NCI-H446 treated with DMSO at 0.1 percent for 48 hours (cell line): ENCODE results near the gene CASK.

Source experiments
- DNase-seq: peaks from one replicate; lab custom pipeline; 2025; lab: John Stamatoyannopoulos, UW

Gene CASK

DNA sequence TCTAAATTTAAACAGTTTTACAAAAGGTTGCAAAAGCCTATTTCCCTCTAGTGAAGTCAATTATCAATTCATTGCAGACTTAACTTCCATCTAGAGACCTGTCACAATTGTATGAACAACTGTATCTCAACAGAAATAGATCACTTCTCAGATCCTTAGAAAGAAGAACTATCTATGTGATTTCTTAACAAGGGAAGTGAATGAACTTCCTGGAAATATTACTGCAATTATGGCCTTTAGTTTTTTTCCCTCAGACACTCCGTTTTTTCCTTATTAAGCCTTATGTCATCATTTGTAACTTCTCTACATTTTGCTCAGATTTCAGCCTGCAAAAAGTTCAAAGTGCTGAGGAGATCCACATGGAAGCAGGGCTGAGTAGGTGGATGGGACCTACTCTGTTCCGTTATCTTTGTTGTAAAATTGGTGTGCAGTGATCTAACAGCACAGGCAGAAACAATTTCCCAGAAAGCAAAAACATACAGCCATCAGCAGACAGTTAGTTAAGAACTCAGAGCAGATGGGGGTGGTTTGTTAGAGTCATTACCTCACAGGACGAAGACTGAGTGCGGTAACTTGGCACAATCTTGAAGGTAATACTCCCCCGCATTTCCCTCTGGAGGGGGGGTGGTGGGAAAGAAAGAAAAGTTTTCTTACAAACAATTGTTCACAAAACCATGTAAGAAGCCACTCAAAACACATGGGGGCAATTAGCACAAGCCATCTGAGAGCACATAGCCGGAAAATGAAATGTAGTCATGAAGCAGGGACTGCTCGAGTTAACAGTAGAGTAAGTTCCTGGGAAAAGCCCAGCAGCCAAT, 363.9 kb downstream of the CASK start:
- no peak for DNase-seq

DNA sequence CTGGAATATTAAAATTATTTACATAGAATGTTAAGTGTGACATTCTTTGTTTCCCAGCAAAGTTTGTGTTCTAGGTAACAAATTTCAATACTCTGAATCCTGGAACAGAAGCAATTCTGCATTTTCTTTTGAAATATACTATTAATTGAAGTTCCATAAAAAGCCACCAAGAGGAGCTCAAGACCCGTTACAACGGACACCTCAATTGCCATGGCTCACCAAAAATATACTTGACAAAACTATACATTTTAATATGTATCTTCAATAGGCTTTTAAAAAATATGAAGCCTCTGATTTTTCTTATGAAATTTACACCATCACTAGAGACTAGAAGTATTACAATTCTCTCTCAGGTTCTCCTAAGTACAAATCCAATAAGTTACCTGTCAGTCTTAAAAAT, 364.8 kb downstream of the CASK start:
- peak; percentile 0 for DNase-seq

DNA sequence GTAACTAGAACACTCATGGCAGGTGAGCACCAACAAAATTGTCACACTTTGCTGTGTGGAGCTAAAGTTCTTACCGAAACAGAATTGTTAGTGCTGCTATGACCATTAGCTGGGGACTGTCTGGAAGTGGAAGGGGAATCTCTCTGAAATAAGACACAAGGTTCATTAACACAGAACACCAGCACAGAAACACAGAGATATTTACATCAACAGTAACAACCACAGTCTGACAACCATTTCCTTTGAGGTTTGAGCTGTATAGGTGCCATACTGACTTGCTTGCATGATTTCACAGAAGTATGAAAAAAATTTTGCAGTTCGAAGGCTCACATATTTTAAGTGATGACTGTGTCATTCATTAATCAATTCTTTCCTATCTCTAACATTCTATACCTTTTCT, 366.4 kb downstream of the CASK start:
- DNase-seq: no peak

DNA sequence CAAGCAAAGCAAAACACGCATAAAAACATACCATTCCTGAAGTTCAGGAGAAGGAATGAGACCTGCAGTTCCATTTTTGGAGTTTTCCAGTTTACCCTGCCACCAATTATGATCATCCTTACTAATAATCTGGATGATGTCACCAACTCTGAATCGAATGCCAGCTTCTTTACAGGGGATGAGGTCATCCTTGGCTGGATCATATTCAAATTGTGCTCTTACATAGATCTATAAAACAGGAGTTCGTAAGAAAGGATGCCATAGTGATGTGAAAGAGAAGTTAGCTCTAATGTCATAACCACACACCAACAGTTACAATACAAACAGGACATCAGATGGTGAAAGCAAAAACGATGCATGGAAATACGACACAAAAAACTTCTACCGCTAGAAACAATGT, 369.7 kb downstream of the CASK start:
- no peak for DNase-seq

DNA sequence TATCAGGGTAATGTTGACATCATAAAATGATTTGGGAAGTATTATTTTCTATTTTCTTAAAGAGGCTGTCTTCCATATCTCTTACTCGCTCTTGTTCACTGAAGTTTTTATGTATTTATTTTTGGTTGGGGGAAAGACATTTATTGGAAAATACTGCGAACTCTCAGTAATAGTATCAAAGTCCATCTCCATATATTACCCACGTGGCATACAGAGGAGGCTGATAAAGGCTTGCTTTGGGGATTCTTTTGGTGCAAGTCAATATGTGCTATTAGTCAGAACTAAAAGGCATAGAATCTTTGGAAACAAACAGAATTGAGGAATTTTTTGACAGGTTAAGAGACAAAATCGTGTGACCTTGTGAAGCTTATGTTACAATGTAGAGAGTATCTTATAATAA, 374.9 kb downstream of the CASK start:
- DNase-seq: no peak

DNA sequence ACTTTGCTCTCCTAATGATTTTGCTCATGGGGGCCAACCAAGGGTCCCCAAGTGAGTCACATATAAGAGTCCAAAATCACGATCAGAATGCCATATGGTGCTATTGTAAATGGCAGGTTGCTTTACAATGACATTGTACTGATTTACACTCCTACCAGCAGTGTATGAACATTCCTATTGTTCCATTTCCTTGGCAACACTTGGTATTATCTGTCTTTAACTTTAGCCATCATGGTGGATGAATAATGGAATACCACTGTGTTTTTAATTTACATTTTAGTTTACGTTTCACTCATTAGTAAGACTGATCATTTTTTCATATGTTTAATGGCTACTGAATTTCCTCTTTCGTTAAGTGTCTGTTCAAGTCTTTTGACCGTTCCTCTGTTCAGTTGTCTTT, 379.7 kb downstream of the CASK start:
- DNase-seq: no peak

DNA sequence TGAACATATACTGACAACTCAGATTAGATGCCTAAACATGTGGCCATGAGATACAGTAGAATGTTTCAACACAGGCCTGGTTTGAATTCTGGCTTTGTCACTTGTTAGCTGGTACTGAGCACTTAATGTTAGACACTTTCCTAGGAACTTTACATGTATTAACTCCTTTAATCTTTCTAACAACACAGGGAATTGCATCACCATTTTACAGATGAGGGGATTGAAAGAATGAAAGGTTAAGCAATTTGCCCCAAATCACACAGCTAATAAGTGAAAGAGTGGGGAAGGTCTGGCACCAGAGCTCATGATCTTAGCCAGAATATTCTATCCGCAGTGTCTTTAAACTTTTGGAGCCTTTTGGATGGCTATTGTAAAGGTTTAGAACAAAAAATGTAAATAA, 380.3 kb downstream of the CASK start:
- DNase-seq: no peak

- DNase-seq: no peak
Measured at GRCh38 chrX:41542536-41542935, 380.8 kb downstream of the CASK start.

DNA sequence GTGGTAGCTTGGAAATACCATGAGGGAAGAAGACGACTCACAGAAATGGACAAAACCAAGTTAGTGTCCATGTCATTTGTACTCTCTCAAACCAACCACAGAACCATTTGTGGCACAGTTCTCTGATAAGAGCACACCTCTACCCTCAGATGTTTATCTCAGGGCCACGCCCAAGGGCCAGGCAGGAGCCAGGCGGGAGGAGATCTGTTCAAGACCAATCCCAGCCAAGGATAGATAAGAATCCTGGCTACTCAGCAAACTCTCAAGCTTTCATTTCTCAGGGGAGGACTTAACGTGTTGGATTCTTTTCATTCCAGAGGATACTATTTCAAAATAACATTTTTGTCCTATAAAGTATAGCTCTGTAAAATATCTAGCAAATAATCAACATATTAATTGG, 381.2 kb downstream of the CASK start:
- no peak for DNase-seq

- DNase-seq: no peak
Measured at GRCh38 chrX:41541386-41541785, 382.0 kb downstream of the CASK start.

DNA sequence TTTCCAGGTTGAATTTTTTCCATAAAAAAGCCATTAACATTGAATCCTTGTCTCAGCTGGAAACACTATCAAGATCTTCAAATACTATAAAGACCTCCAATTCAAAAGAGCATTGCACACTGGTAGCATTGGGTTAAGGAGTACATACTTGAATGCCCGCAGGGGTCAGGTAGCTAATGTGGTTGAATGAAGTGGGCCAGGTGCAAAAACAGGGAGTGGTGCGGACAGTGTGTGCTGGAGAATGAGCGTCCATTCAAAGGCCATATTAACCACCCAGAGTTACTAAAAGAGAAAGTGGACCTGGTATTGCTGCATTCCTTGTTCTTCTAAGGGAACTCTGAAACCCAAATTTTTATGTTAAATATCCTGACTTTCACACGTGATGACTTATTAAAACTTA, 384.6 kb downstream of the CASK start:
- no peak for DNase-seq

- DNase-seq: no peak
Measured at GRCh38 chrX:41530085-41530484, 393.3 kb downstream of the CASK start.

GRCh38 chrX:41529221-41529620, 394.1 kb downstream of the CASK start:
- DNase-seq: no peak

GRCh38 chrX:41528784-41529183, 394.6 kb downstream of the CASK start:
- DNase-seq: no peak

DNA sequence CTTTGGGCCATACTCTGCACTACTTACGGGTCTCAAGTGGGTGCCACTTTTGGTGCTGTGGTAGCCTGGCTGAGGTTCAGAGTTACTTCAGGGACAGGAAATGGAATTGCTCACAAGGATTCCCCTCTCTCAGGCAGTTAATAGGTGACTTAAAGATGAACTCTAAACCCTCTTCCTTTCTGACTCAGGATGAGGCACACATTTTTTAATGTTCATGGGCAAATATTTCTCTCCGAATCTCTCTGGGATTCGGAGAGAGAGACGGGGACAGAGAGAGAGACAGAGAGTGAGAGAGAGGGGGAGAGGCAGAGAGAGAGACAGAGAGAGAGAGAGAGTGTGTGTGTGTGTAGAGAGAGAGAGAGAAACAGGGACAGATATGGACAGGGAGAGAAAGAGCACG, 396.4 kb downstream of the CASK start:
- no peak for DNase-seq

- DNase-seq: no peak
Measured at GRCh38 chrX:41526271-41526670, 397.1 kb downstream of the CASK start.

GRCh38 chrX:41522671-41523070, 400.7 kb downstream of the CASK start:
- DNase-seq: no peak

- DNase-seq: no peak
Measured at GRCh38 chrX:41522081-41522480, 401.3 kb downstream of the CASK start.

GRCh38 chrX:41519468-41519867, 403.9 kb downstream of the CASK start:
- DNase-seq: no peak

GRCh38 chrX:41518841-41519220, 404.5 kb downstream of the CASK start:
- DNase-seq: no peak

- no peak for DNase-seq
Measured at GRCh38 chrX:41518127-41518840, 405.1 kb downstream of the CASK start.

DNA sequence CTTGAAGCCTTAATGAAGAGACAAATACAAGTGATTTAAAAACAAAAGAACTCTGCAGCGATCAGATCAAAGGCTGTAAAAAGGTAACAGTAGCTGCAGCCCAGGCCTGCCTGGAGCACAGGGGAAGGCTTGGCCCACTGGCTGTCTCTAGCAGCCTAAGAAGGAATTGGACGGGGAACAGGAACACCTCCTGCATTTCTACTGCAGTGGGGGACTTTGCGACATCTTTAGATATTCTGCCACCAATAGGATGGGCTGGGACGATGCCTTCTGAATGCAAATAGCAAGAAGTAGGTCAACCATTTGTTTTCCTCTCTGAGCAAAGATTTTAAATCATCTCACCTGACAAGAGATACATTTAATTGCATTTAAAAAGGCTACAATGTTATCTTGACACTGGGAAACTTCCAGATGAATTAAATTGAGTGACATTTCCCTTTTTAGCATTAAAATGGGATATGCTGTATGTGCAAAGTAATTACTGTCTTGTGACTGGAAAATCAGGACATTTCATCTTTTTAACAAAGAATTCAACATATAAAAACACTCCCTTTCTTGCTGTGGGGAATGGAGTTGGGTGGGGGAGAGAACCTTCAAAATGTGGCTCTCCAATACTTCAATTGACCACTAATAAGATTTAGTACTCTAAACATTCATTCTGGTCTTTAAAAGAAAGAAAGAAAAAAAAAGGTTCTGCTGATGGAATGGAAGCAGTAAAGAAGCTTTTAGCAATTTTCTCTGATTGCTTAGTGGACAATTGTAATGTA, 406.2 kb downstream of the CASK start:
- DNase-seq: no peak

DNA sequence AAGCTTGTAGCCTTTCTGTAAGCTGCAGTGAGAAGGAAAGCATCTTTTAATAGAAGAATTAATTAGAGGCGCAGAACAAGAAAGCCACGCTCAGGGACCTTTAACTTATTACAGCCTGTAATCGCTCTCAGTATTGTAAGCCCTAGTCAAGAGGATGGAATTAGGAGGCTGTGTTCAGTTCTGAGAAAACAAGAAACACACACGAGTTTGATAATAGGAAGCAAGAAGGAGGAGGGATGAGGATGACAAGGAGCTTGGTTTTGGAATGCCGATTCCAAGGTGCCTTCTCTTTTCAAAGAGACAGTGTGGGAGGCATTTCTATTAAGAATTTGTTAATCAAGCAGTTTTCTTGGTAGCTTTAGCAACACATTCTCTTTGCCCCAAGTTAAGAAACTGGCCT, 406.9 kb downstream of the CASK start:
- DNase-seq: no peak
